LHCN-M2 (cell line): ENCODE results near the gene FBXL15. TPM values are rescaled to one million over a fixed set of nuclear protein-coding genes. Genes with fewer than 3 reads are reported as not detected.

Experiments
- DNase-seq: peaks from one replicate; pipeline ENCODE4 v3.0.0-alpha.2; 2012; ENCODE audit warnings: low read depth
- total RNA-seq: library from RNA; depleted of rRNA; stranded (reverse); fragments of >200 nt; gene quantifications from 2 replicates; pipeline ENCODE4 v1.2.3, GENCODE V29; 2014

Gene FBXL15
- total RNA-seq, 1 experiment from 2014 or later: 15.9 TPM

- DNase-seq: no peak
Observed at GRCh38 chr10:102425444-102425843, 4.8 kb downstream of the FBXL15 start.

GRCh38 chr10:102426803-102427287, 6.2 kb downstream of the FBXL15 start:
- no peak for DNase-seq

- no peak for DNase-seq
Observed at GRCh38 chr10:102429468-102429867, 8.8 kb downstream of the FBXL15 start.

- DNase-seq: peak; percentile 57
Observed at GRCh38 chr10:102431452-102432124, 11.0 kb downstream of the FBXL15 start.

- peak; percentile 96 for DNase-seq
Observed at GRCh38 chr10:102432162-102432950, 11.7 kb downstream of the FBXL15 start, which contains the start of gene CUEDC2. CUEDC2 (minus strand) TSS chr10:102432574; CDS start chr10:102425188, 7,386 bp downstream.

- DNase-seq: no peak
Observed at GRCh38 chr10:102433619-102434046, 13.0 kb downstream of the FBXL15 start.

GRCh38 chr10:102434394-102435132, 13.9 kb downstream of the FBXL15 start:
- DNase-seq: no peak

- no peak for DNase-seq
Observed at GRCh38 chr10:102435133-102435497, 14.5 kb downstream of the FBXL15 start.

- no peak for DNase-seq
Observed at GRCh38 chr10:102435529-102436233, 15.0 kb downstream of the FBXL15 start.

- no peak for DNase-seq
Observed at GRCh38 chr10:102436312-102436711, 15.7 kb downstream of the FBXL15 start.

- no peak for DNase-seq
Observed at GRCh38 chr10:102437515-102437914, 16.9 kb downstream of the FBXL15 start.

- DNase-seq: no peak
Observed at GRCh38 chr10:102438374-102438773, 17.7 kb downstream of the FBXL15 start.

GRCh38 chr10:102444851-102445250, 24.2 kb downstream of the FBXL15 start:
- DNase-seq: no peak

- DNase-seq: no peak
Observed at GRCh38 chr10:102449321-102450123, 28.9 kb downstream of the FBXL15 start.

GRCh38 chr10:102450124-102450373, 29.4 kb downstream of the FBXL15 start:
- no peak for DNase-seq

GRCh38 chr10:102450374-102451104, 29.9 kb downstream of the FBXL15 start:
- DNase-seq: peak; percentile 74

- DNase-seq: no peak
Observed at GRCh38 chr10:102451105-102451969, 30.7 kb downstream of the FBXL15 start, which contains the start of gene C10orf95. C10orf95 (minus strand) TSS chr10:102451543; CDS start chr10:102451093, 450 bp downstream.

GRCh38 chr10:102452672-102453340, 32.2 kb downstream of the FBXL15 start:
- peak; percentile 88 for DNase-seq
